ENCODE measurements around the gene CPNE8.

CPNE8 gene

DNA sequence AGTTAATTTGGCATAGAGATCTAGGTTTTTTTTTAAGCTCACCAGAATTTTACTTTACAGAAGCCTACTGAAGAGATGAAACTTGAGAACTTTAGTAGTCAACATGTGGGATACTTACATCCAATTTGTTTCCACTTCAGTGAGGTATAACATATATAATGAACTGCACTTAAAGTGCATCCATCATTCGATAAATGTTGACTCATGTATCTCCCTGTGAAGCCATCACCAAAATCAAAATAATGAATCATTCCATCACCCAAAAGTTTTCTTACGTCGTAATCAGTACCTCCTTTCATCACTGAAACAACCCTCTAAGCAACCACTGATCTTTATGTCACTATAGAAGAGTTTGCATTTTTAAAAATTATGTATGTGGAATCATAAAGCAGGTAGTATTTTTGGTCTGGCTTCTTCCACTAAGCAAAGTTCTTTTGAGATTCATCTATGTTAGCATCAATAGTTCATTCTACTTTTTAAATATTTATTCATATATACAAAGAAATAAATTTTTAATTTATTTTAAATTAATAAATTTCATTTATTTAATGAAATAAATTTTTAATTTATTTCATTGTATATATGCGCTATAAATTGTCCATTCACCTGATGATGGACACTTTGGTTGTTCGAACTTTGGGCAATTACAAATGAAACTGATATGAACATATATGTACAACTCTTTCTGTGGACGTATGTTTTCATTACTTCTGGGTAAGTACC lies 2.0 kb upstream of the CPNE8 start:
- no peaks in the 10 kb centered on the region for H3K9me3 Mint-ChIP-seq
- H3K4me3 Mint-ChIP-seq = peak overlapping the region; percentile 97 to 99
- DNase-seq (no peak), ATAC-seq (replicated peaks) (peak; percentile 1 to 9)
- no peaks in the 10 kb centered on the region for H3K36me3 Mint-ChIP-seq
- H3K4me1 Mint-ChIP-seq = peaks cover 21 to 24% of the 10 kb centered on the region in 2 donors
- peak overlapping the region; percentile 31 for H3K27ac Mint-ChIP-seq
- H3K27me3 Mint-ChIP-seq = peaks cover 5 to 14% of the 10 kb centered on the region in 2 donors

DNA sequence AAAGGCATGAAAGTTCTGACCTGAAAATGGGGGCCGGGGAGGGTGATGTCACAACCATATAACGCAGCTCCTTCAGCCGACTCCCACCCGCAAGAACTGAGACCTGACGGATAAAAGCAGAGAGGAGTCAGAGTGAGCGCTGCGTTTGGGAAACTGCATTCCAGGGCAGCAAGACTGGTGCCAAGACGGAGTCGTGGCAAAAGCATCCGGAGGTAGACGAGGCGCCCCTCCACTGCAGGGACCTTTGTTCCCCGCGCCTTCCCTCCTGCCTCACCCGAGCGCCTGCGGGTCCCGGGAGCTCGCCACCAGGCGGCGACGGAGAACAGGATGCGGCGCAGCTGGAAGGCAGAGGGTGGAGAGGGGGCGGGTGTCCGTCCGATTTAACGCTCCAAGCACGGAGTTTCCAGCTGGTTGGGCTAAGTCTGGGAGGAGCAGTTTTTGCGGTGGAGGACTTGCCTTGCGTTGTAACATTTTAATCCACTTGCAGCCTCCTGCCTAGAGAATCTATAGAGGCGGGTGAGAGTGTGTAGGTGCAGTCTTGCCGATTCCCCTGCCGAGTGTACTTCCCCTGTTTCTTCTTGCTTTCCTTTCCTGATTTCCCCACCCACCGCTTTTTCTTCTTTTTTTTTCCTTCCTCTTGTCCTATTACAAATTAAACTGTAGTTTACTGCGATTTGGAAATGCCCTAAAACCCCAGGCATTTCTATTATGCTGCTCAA lies 1.2 kb upstream of the CPNE8 start:
- Mint-ChIP-seq H3K27ac (peak overlapping the region; percentile 96), H3K4me3 (peak overlapping the region; percentile 97 to 99), H3K4me1 (peaks cover 21 to 30% of the 10 kb centered on the region in 2 donors), H3K36me3 (no peaks in the 10 kb centered on the region), H3K27me3 (peaks cover 0 to 10% of the 10 kb centered on the region in 2 donors), H3K9me3 (no peaks in the 10 kb centered on the region)
- DNase-seq = peak; percentile 74
- ATAC-seq (replicated peaks) = peak; percentile 66 to 68

DNA sequence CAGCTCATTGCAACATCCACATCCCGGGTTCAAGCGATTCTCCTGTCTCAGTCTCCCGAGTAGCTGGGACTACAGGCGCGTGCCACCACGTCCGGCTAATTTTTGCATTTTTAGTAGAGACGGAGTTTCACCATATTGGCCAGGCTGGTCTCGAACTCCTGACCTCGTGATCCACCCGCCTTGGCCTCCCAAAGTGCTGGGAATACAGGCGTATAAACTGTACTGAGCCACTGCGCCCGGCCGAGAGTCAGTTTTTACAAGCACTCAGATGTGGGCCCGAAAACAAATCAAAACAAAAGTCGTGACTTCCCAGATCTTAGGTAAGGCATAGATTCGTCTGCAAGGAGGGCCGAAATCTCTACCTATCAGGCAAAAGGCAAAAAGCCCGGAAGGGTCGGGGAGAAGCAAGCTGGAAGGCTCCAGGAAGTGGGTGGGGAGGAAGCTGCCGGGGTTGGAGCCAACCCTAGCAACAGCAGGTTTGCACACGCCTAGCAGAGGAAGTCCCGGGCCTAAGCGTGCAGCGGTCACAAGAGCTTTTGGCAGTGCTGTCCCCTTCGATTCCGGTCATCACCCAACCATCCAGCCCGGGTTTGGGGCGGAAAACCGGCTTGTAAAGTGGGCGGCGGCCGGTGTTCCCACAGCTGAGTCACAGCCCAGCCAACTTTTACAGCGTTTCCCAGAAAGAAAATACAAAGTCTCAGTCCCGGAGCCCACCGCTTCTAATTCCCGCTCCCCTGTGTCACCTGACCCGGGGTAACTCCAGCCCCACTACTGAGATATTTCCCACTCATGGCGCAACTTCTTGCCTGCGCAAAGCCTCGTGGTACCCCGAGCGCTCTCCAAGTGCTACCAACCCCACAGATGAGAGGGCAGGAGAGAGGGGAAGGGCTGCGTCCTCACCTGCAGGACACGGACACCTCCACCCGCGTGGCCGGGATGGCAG lies 583 bp downstream of the CPNE8 start:
- peak; percentile 75 to 76 for ATAC-seq (replicated peaks)
- peaks cover 0 to 4% of the 10 kb centered on the region in 2 donors for H3K36me3 Mint-ChIP-seq
- H3K4me1 Mint-ChIP-seq = peaks cover 22 to 30% of the 10 kb centered on the region in 2 donors
- H3K9me3 Mint-ChIP-seq = no peaks in the 10 kb centered on the region
- DNase-seq = peak; percentile 64
- H3K4me3 Mint-ChIP-seq = peak overlapping the region; percentile 97 to 99
- peaks cover 0 to 5% of the 10 kb centered on the region in 2 donors for H3K27me3 Mint-ChIP-seq
- peak overlapping the region; percentile 96 for H3K27ac Mint-ChIP-seq

DNA sequence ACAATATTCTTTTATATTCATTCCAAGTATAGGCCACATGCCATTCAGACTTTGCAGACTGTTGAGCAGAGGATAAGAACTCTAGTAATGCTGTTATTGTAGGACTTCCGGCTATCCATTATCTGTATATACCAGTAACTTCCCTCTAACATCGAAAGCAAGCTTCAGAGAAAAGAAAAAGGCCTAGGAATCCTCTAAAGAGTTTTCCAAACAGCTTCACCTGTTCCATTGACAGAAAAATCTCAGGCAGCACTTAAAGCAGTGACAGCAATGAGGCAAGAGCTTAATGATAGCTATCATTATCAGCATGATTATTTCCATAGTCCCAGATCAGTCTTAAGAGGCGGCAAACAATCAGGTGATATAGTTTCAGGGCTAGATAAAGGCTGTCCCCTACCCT lies 1.8 kb downstream of the CPNE8 start:
- Mint-ChIP-seq H3K27ac (peak overlapping the region; percentile 56), H3K27me3 (no peaks in the 10 kb centered on the region), H3K36me3 (peaks cover 0 to 4% of the 10 kb centered on the region in 2 donors), H3K4me1 (peaks cover 22 to 30% of the 10 kb centered on the region in 2 donors), H3K4me3 (peak overlapping the region in 1 of 2 donors; percentile 61), H3K9me3 (no peaks in the 10 kb centered on the region)
- DNase-seq (no peak), ATAC-seq (replicated peaks) (no peak)

DNA sequence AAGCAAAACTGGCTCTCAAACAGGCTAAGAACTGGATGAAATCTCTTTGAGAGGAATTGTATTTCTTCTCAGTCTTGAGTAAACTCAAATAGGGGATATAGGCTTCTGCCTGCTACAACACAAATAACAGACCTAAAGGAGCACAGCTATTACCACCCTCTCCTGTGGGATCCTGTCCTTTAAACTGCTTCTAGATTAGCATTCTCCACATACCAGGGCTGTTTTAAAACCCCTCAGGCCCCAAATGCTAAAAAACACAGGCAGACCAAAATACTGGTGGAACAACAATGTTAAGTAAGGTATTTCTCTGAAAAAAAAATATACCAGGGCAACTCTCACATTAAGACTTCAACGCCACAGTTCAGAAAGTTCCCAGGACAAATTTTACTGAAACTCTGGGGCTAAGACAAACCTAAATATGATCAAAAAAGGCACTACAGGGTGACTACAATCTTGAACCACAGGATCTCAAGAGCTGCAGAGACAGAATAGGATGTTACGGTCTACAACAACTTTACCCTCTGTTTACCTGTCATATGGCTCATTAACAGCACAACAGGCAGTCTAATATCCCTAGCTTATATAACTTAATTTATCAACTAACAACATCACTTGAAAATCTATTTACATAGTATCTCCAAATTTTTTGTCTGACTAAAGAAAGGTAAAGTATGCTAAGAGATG lies 7.2 kb downstream of the CPNE8 start:
- Mint-ChIP-seq H3K4me3 (no peak overlapping the region), H3K4me1 (peaks cover 1 to 11% of the 10 kb centered on the region in 2 donors), H3K27me3 (no peaks in the 10 kb centered on the region), H3K27ac (no peak overlapping the region), H3K36me3 (peaks cover 0 to 4% of the 10 kb centered on the region in 2 donors), H3K9me3 (no peaks in the 10 kb centered on the region)
- ATAC-seq (replicated peaks) (no peak), DNase-seq (no peak)

DNA sequence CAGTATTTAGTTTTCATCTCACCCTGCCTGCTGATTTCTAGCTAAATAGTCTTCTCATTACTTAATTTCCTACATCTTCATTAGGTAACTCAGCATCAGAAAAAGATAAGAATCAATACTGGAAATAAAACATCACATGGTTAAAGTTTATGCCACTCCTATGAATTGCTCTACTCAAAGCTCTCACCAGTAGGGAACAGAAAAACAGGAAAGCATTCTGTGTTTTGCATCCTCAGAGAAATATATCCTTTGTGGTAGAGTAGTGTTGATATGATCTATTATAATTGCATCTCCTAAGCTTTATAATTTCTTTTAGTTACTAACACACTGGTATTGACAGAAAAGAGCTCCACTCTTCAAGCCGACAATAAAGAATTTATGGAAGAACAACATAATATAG lies 9.9 kb downstream of the CPNE8 start:
- H3K9me3 Mint-ChIP-seq = no peaks in the 10 kb centered on the region
- H3K27ac Mint-ChIP-seq = no peak overlapping the region
- DNase-seq = no peak
- H3K4me1 Mint-ChIP-seq = peaks cover 5% of the 10 kb centered on the region in 2 donors
- no peak overlapping the region for H3K4me3 Mint-ChIP-seq
- H3K36me3 Mint-ChIP-seq = peaks cover 0 to 3% of the 10 kb centered on the region in 2 donors
- ATAC-seq (replicated peaks) = no peak
- no peaks in the 10 kb centered on the region for H3K27me3 Mint-ChIP-seq

DNA sequence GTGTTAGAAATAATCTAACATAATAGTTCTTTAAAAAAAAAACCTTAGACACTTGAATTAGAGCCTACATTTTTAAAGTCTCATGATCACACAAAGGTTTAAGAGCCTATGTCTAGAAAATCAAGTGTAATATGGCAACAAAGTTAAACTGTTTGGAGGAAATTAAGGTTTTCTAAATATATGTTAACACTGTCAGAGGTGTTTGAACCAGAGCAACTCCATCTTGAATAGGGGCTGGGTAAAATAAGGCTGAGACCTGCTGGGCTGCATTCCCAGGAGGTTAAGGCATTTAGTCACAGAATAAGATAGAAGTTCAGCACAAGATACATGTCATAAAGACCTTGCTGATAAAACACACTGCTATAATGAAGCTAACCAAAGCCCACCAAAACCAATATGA lies 12.4 kb downstream of the CPNE8 start:
- peaks cover 0 to 6% of the 10 kb centered on the region in 2 donors for H3K36me3 Mint-ChIP-seq
- no peak for ATAC-seq (replicated peaks)
- no peak overlapping the region for H3K4me3 Mint-ChIP-seq
- H3K4me1 Mint-ChIP-seq = peaks cover 4 to 5% of the 10 kb centered on the region in 2 donors
- no peak for DNase-seq
- H3K27ac Mint-ChIP-seq = no peak overlapping the region
- H3K9me3 Mint-ChIP-seq = no peaks in the 10 kb centered on the region
- no peaks in the 10 kb centered on the region for H3K27me3 Mint-ChIP-seq

DNA sequence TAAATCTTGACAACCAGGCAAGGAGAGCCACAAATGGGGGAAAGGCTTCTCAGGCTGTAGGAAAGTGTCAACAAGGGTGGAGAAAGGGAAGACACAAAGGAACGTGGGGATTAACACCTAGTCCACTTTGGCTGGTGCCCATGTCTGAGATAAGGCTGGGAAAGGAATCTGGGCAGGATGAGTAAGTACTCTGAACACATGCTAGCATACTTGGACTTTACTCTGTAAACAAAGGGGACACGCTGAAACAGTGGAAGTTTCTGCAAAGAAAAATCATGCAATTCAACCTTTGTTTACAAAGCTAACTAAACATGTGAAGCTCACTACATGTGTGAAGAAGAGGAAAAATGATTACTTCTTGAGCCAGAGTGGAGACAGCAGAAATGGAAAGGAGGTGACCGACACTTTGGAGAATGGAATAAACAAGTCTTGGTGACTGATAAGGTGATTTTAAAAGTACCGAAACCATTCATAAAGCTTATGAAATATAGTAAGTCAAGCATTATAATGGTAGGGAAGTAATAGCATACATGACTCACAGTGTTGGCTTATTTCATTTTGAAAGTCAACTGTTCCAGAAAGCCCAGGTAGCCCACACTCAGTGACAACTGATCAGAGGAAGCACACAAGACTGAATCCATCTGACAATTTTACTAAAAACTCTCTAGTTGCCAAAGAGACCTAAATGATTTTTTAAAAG lies 13.2 kb downstream of the CPNE8 start:
- Mint-ChIP-seq H3K9me3 (no peaks in the 10 kb centered on the region), H3K36me3 (peaks cover 0 to 6% of the 10 kb centered on the region in 2 donors), H3K4me1 (peaks cover 4 to 5% of the 10 kb centered on the region in 2 donors), H3K4me3 (no peak overlapping the region), H3K27ac (no peak overlapping the region), H3K27me3 (no peaks in the 10 kb centered on the region)
- peak in 1 of 2 donors; percentile 63 for ATAC-seq (replicated peaks)
- no peak for DNase-seq

DNA sequence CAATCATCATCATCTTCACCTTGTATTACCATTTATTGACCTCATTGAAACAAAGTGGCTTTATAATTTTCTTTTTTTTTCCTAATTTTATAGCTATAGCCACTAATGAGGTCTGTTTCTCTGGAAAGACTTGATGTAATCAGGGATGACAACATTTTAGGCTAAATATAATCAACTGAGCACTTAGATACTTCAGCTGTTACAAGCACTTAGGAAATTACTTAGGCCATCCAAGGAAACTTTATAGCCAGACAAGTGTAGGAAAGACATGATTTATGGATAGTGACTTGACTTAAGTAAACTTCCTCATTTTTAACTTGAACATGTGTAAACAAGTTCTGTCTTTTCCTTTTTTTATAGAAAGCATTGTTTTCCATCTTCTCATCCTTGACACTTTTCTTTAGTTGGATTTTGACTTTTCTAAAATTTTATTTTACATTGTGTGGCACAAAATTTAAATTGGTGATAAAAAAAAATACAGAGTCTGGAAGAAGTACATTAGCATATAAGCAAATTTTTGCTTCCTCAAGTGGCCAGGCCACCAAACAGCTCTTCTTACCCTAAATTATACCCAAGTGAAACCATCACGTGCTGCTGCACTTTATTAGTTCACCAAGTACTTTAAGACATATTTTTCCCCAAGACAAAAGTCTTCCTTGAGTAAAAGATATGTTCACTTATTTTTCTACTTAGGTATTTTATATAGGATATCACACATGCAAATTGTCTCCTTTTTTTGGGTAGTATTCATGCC lies 15.1 kb downstream of the CPNE8 start:
- ATAC-seq (replicated peaks) (no peak), DNase-seq (no peak)
- Mint-ChIP-seq H3K27me3 (no peaks in the 10 kb centered on the region), H3K36me3 (peaks cover 0 to 9% of the 10 kb centered on the region in 2 donors), H3K4me3 (no peak overlapping the region), H3K4me1 (peaks cover 1 to 4% of the 10 kb centered on the region in 2 donors), H3K9me3 (no peaks in the 10 kb centered on the region), H3K27ac (no peak overlapping the region)

DNA sequence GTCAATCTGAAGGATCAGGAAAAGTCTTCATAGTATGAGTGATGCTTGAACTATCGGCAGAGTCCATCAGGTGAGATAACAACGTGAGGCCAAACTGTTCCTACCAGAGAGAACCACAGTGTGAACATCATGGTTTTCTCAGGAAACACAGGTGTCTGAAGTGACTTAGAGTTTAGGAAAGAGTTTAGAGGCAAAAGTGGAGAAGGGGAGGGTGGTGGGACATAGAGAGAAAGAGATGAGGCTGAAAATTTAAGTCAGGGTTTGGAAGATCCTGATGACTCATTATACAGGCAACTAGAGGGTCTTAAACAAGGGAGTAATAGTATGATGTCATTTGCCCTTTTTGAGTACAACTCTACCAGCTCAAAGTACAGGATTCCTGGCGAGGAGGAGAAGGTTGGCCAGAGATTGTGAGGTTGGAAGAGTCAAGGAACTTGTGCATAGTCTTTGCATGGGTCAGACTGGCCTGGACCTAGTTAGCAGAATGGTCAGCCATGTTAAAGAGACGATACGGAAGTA lies 16.0 kb downstream of the CPNE8 start:
- Mint-ChIP-seq H3K4me3 (no peak overlapping the region), H3K9me3 (no peaks in the 10 kb centered on the region), H3K4me1 (peaks cover 0 to 4% of the 10 kb centered on the region in 2 donors), H3K27me3 (no peaks in the 10 kb centered on the region), H3K36me3 (peaks cover 0 to 9% of the 10 kb centered on the region in 2 donors), H3K27ac (no peak overlapping the region)
- ATAC-seq (replicated peaks) (no peak), DNase-seq (no peak)

DNA sequence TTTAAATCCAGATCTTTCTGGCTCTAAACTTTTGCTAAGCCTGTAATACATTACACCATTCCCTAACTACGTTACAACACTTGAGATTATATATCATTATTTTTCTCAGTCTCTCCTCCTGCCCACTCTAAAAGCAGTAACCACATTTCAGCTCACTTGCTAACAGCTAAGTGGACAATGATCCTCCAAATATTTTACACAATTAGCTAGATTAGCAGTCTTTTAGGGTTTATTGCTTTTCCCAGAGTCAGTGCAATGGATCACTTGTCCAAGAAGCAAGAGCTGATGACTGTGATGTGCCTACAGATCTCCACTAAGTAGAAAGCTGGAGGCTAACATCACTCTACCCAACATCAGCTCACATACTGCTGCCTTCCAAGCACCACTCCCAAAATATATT lies 17.6 kb downstream of the CPNE8 start:
- Mint-ChIP-seq H3K27me3 (no peaks in the 10 kb centered on the region), H3K4me3 (no peak overlapping the region), H3K4me1 (peaks cover 0 to 4% of the 10 kb centered on the region in 2 donors), H3K27ac (no peak overlapping the region), H3K36me3 (peaks cover 1 to 9% of the 10 kb centered on the region in 2 donors), H3K9me3 (no peaks in the 10 kb centered on the region)
- DNase-seq (no peak), ATAC-seq (replicated peaks) (no peak)

DNA sequence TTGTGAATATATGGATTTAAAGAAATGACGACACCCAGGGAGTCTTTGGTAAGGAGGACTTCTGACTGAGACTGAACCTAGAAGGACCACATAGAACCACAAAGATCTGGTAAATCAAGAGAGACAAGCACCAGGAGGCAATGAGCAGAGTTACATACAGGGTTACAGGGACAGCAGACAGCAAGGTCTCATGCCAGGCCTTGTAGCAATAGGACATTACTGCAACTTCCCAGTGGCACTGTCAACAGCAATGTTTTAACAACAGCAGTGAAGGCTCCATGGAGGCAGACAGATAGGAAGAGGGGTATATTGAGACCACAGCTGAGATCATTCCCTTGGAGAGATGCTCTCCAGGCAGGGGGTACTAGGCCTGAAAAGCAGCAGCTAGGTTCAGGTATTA lies 18.5 kb downstream of the CPNE8 start:
- Mint-ChIP-seq H3K4me3 (no peak overlapping the region), H3K4me1 (no peaks in the 10 kb centered on the region), H3K27ac (no peak overlapping the region), H3K36me3 (peaks cover 2 to 9% of the 10 kb centered on the region in 2 donors), H3K9me3 (no peaks in the 10 kb centered on the region), H3K27me3 (no peaks in the 10 kb centered on the region)
- ATAC-seq (replicated peaks) (no peak), DNase-seq (no peak)
